ENCODE data around the gene PTPRN2. TPM values are rescaled to one million over a fixed set of nuclear protein-coding genes. Genes with fewer than 3 reads are reported as not detected.

PTPRN2 gene
- total and polyA plus RNA-seq, 2 of the 8 experiments (the other 6 are each of a cell fraction or from before 2014, with no cell fraction given) = 2.6 to 4.5 TPM

DNA sequence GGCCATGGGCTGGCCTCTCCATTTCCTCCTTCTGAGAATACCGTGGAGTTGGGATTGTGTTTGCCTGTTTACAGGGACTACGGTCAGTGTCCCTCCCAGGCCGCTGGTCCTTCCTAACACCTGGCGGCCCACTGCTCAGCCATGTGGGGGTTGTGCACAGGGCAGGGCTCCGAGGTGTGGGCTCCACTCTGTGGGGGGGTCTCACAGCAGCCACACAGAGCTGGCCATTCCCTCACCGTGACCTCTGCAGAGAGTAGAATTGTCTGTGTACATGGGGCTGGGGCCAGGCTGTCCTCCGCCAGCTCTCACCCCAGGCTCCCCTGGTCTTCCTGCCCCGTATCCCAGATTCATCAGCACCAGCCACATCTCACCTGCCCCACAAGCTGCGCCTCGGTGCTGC lies 60.1 kb downstream of the PTPRN2 start:
- peak overlapping the region; percentile 81 for H2BK15ac ChIP-seq (ENCODE audit: low read length)
- no peak overlapping the region for H4K5ac ChIP-seq (ENCODE audit: insufficient read length, low read depth, low read length)
- ChIA-PET POLR2A (ENCODE audit: partially characterized antibody) (no interaction called here), CTCF (ENCODE audit: partially characterized antibody) (interaction anchor here (0.8 to 1.0 kb wide), 2 partner anchors 120 to 320 kb away, joined by 3 to 4 read pairs; no protein-coding TSS in a partner anchor)
- H3K79me1 ChIP-seq (ENCODE audit: low read depth, low read length) = no peaks in the 10 kb centered on the region
- H3K4me2 ChIP-seq (ENCODE audit: insufficient read depth in 1 of 2, low read depth in 2 of 2, low read length in 2 of 2) = no peak overlapping the region
- H2BK20ac ChIP-seq (ENCODE audit: low read length) = no peak overlapping the region
- H3K4ac ChIP-seq (replicated peaks; ENCODE audit: insufficient read length, low read depth, low read length) = no peak overlapping the region
- 88% methylated on average over 10 of the region's 10 CpGs; no CpG with 5 or more reads in 1 of the 2 experiments for WGBS, 2 experiments (ENCODE audit: extremely low coverage in 1 of 2, insufficient coverage in 1 of 2, insufficient read length in 1 of 2, insufficient replicate concordance in 2 of 2, low coverage in 1 of 2, low lambda C conversion rate in 2 of 2, missing lambda C conversion rate in 1 of 2)
- no peak overlapping the region for H3K18ac ChIP-seq (ENCODE audit: extremely low read depth, low read length)
- no peak overlapping the region for H3K14ac ChIP-seq (ENCODE audit: insufficient read length)
- H3K9me3 ChIP-seq (ENCODE audit: insufficient read depth in 2 of 2, low read depth in 1 of 2, low read length in 1 of 2) = peaks cover 7 to 11% of the 10 kb centered on the region in 2 experiments
- H3K56ac ChIP-seq (replicated peaks; ENCODE audit: insufficient read length, low read depth, low read length) = no peak overlapping the region
- H2BK120ac ChIP-seq (replicated peaks; ENCODE audit: low read depth, low read length) = no peak overlapping the region
- FAIRE-seq (no peak), DNase-seq (ENCODE audit: low read depth in 1 of 2, low spot score in 2 of 2) (no peak)
- H3K79me2 ChIP-seq (ENCODE audit: control insufficient read depth in 1 of 2, insufficient read depth in 2 of 2, low read length in 2 of 2) = no peaks in the 10 kb centered on the region
- no peak overlapping the region for H3K4me3 ChIP-seq (ENCODE audit: extremely low read depth in 1 of 4, insufficient read depth in 2 of 4, low read depth in 3 of 4, low read length in 4 of 4)
- no peaks in the 10 kb centered on the region for H3K27me3 ChIP-seq (replicated peaks in 1 of 4; ENCODE audit: control insufficient read depth in 3 of 4, extremely low read depth in 1 of 4, insufficient read depth in 3 of 4, low read length in 3 of 4)
- peaks cover 2% of the 10 kb centered on the region in 2 experiments for H4K20me1 ChIP-seq (replicated peaks in 1 of 2; ENCODE audit: control insufficient read depth in 1 of 2, insufficient read depth in 2 of 2, low read length in 2 of 2)
- peak overlapping the region; percentile 23; the same call in 1 of the 2 replicates for H2BK12ac ChIP-seq (ENCODE audit: low read depth, low read length)
- no peak overlapping the region for H3K9ac ChIP-seq (replicated peaks in 1 of 4; ENCODE audit: extremely low read depth in 1 of 4, low read depth in 3 of 4, low read length in 3 of 4)
- H2BK5ac ChIP-seq (ENCODE audit: low read depth, low read length) = no peak overlapping the region
- peak overlapping the region; percentile 75; the same call in 1 of the 2 replicates for H2AK5ac ChIP-seq (ENCODE audit: low read depth, low read length)
- no peaks in the 10 kb centered on the region for H3K36me3 ChIP-seq (ENCODE audit: control insufficient read depth in 2 of 4, insufficient read depth in 4 of 4, low read length in 3 of 4)
- H3K23ac ChIP-seq (ENCODE audit: insufficient read length) = no peak overlapping the region
- H3K23me2 ChIP-seq (ENCODE audit: low read depth, low read length) = no peaks in the 10 kb centered on the region
- no peak overlapping the region; the same call in 1 of the 2 replicates for H3K27ac ChIP-seq (ENCODE audit: low read depth, low read length)
- peak overlapping the region; percentile 65; the same call in 1 of the 2 replicates for H4K8ac ChIP-seq (ENCODE audit: extremely low read depth, insufficient read depth, low read length)
- no peaks in the 10 kb centered on the region for H3K4me1 ChIP-seq (replicated peaks in 1 of 4; ENCODE audit: control insufficient read depth in 3 of 4, insufficient read depth in 4 of 4, low read length in 3 of 4)
- no peak overlapping the region for H2AFZ ChIP-seq (ENCODE audit: low read length)
- H4K91ac ChIP-seq (replicated peaks; ENCODE audit: insufficient read length, low read length) = peak overlapping the region; percentile 34
- TF ChIP-seq RAD21 (IDR thresholded peaks at IDR 0.05 in 1 of 2, conservative IDR thresholded peaks at IDR 0.05 in 1 of 2; ENCODE audit: low read depth in 2 of 2, low read length in 2 of 2) (no peak), RXRA (IDR thresholded peaks at IDR 0.05; ENCODE audit: insufficient read depth, low read depth, low read length) (no peak), SP2 (IDR thresholded peaks at IDR 0.05; ENCODE audit: low read length) (no peak), KDM4A (IDR thresholded peaks at IDR 0.05; ENCODE audit: low read depth, low read length, severe bottlenecking) (no peak), YY1 (IDR thresholded peaks at IDR 0.05; ENCODE audit: low read depth, low read length) (no peak), SIN3A (conservative IDR thresholded peaks at IDR 0.05 in 1 of 2, IDR thresholded peaks at IDR 0.05 in 1 of 2; ENCODE audit: low read depth in 1 of 2, low read length in 2 of 2) (no peak), CHD2 (IDR thresholded peaks at IDR 0.05; ENCODE audit: low read length) (no peak), TAF1 (IDR thresholded peaks at IDR 0.05; ENCODE audit: low read depth, low read length) (no peak), NANOG (IDR thresholded peaks at IDR 0.05; ENCODE audit: insufficient read depth, low read depth, low read length, poor library complexity, severe bottlenecking) (no peak)
- TF ChIP-seq, protein P1, sequence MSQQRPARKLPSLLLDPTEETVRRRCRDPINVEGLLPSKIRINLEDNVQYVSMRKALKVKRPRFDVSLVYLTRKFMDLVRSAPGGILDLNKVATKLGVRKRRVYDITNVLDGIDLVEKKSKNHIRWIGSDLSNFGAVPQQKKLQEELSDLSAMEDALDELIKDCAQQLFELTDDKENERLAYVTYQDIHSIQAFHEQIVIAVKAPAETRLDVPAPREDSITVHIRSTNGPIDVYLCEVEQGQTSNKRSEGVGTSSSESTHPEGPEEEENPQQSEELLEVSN (IDR thresholded peaks at IDR 0.05) = no peak
- TF ChIP-seq, protein P2, sequence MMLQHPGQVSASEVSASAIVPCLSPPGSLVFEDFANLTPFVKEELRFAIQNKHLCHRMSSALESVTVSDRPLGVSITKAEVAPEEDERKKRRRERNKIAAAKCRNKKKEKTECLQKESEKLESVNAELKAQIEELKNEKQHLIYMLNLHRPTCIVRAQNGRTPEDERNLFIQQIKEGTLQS (IDR thresholded peaks at IDR 0.05; ENCODE audit: insufficient read depth, low read depth, low read length) = no peak

All from H1 (cell line).